Liver (tissue), 9 donors: Measurements from ENCODE around the gene VEPH1. TPM values are rescaled to one million over a fixed set of nuclear protein-coding genes. Genes with fewer than 3 reads are reported as not detected.

Experiments
- DNase-seq: peaks from one replicate; pipeline ENCODE4 v3.0.0-alpha.2; 2017; ENCODE audit warnings: low spot score
- H3K27ac ChIP-seq, 2 donors: one replicate each; pipeline ENCODE4 v1.7.0; 2013; ENCODE audit warnings: inconsistent platforms in 2 of 2, low read length in 2 of 2, control low read depth in 1 of 2, low read depth in 1 of 2, mild to moderate bottlenecking in 1 of 2
- H3K27me3 ChIP-seq, 4 donors: one replicate each; pipeline versions ENCODE4 v1.6.1 to v1.7.0; 2013; ENCODE audit warnings: low read length in 3 of 4, inconsistent platforms in 1 of 4, mild to moderate bottlenecking in 1 of 4, moderate library complexity in 1 of 4; ENCODE audit not compliant: control insufficient read depth in 4 of 4, insufficient read depth in 4 of 4
- H3K36me3 ChIP-seq, 4 donors: one replicate each; pipeline versions ENCODE4 v1.6.1 to v1.7.0; 2013; ENCODE audit warnings: low read length in 3 of 4, mild to moderate bottlenecking in 3 of 4, low read depth in 1 of 4, moderate library complexity in 1 of 4; ENCODE audit not compliant: control insufficient read depth in 4 of 4, insufficient read depth in 3 of 4
- H3K4me1 ChIP-seq, 4 donors: one replicate each; pipeline versions ENCODE4 v1.6.1 to v1.7.0; 2013; ENCODE audit warnings: low read length in 3 of 4, mild to moderate bottlenecking in 3 of 4, moderate library complexity in 1 of 4; ENCODE audit not compliant: control insufficient read depth in 4 of 4, insufficient read depth in 4 of 4
- H3K4me3 ChIP-seq, 3 donors: one replicate each; pipeline versions ENCODE4 v1.6.1 to v1.7.0; 2013; ENCODE audit warnings: low read length in 3 of 3, control low read depth in 1 of 3, low read depth in 1 of 3, mild to moderate bottlenecking in 1 of 3
- H3K9ac ChIP-seq, 2 donors: one replicate each; pipeline ENCODE4 v1.7.0; 2013; ENCODE audit warnings: low read length in 2 of 2, mild to moderate bottlenecking in 2 of 2, moderate library complexity in 2 of 2, control low read depth in 1 of 2, low read depth in 1 of 2
- H3K9me3 ChIP-seq, 4 donors: one replicate each; pipeline versions ENCODE4 v1.6.1 to v1.7.0; 2013; ENCODE audit warnings: low read length in 3 of 4; ENCODE audit not compliant: control insufficient read depth in 4 of 4
- ATF3 ChIP-seq: IDR thresholded peaks from 2 replicates; pipeline ENCODE4 v1.6.1; 2016; ENCODE audit warnings: antibody characterized with exemption
- EGR1 ChIP-seq, 2 donors: IDR thresholded peaks; 2 replicates each; pipeline ENCODE4 v1.6.1; 2016 to 2018; ENCODE audit warnings: antibody characterized with exemption in 2 of 2, low read depth in 2 of 2
- GABPA ChIP-seq, 2 donors: IDR thresholded peaks in 1 of 2; conservative IDR thresholded peaks in 1 of 2; 2 replicates each; pipeline ENCODE4 v1.6.1; 2016; ENCODE audit warnings: antibody characterized with exemption in 2 of 2, mild to moderate bottlenecking in 1 of 2, moderate library complexity in 1 of 2
- HNF4A ChIP-seq, 2 donors: conservative IDR thresholded peaks; 2 replicates each; pipeline ENCODE4 v1.6.1; 2016; ENCODE audit warnings: antibody characterized with exemption in 2 of 2, mild to moderate bottlenecking in 2 of 2
- HNF4G ChIP-seq: IDR thresholded peaks from 2 replicates; pipeline ENCODE4 v1.6.1; 2016; ENCODE audit warnings: antibody characterized with exemption
- JUND ChIP-seq, 2 donors: IDR thresholded peaks; 2 replicates each; pipeline ENCODE4 v1.6.1; 2016; ENCODE audit warnings: antibody characterized with exemption in 2 of 2
- MAX ChIP-seq: IDR thresholded peaks from 2 replicates; pipeline ENCODE4 v1.6.1; 2016; ENCODE audit warnings: antibody characterized with exemption
- NR2F2 ChIP-seq: IDR thresholded peaks from 2 replicates; pipeline ENCODE4 v1.6.1; 2016; ENCODE audit warnings: antibody characterized with exemption
- RAD21 ChIP-seq, 2 donors: IDR thresholded peaks; 2 replicates each; pipeline ENCODE4 v1.6.1; 2016; ENCODE audit warnings: antibody characterized with exemption in 2 of 2, mild to moderate bottlenecking in 2 of 2
- REST ChIP-seq: IDR thresholded peaks from 2 replicates; pipeline ENCODE4 v1.6.1; 2016; ENCODE audit warnings: antibody characterized with exemption, mild to moderate bottlenecking
- RXRA ChIP-seq, 2 donors: IDR thresholded peaks; 2 replicates each; pipeline ENCODE4 v1.6.1; 2017 to 2018; ENCODE audit warnings: antibody characterized with exemption in 2 of 2, mild to moderate bottlenecking in 1 of 2
- SP1 ChIP-seq: IDR thresholded peaks from 2 replicates; pipeline ENCODE4 v1.6.1; 2018; ENCODE audit warnings: antibody characterized with exemption, mild to moderate bottlenecking
- TAF1 ChIP-seq: conservative IDR thresholded peaks from 2 replicates; pipeline ENCODE4 v1.6.1; 2016; ENCODE audit warnings: antibody characterized with exemption, mild to moderate bottlenecking
- YY1 ChIP-seq: IDR thresholded peaks from 2 replicates; pipeline ENCODE4 v1.6.1; 2016; ENCODE audit warnings: antibody characterized with exemption, mild to moderate bottlenecking
- WGBS: extraction: QIAGEN DNeasy Blood & Tissue Kit; methylation state at CpG from one replicate; pipeline ENCODE4 v1.1.7; 2013; 5-methylcytosine and 5-hydroxymethylcytosine counted together
- polyA plus RNA-seq, 2 donors: library from polyadenylated mRNA; stranded (reverse) in 1 of 2; unstranded in 1 of 2; fragments of 200-250 nt in 1 of 2; fragments of >200 nt in 1 of 2; fragmentation: Nextera tagmentation in 1 of 2; extraction: Ambion mirVana in 1 of 2; gene quantifications; one replicate each; pipeline versions ENCODE4 v1.2.1 to v1.2.3, GENCODE V29; 2013 to 2015
- total RNA-seq, 2 donors: library from RNA; depleted of rRNA; stranded (reverse); fragments of >200 nt; gene quantifications; one replicate each; pipeline ENCODE4 v1.2.3, GENCODE V29; 2014
- TF ChIP-seq, protein P1 (sequence below): IDR thresholded peaks from 2 replicates; pipeline ENCODE4 v1.6.1; 2016; ENCODE audit warnings: antibody characterized with exemption
- TF ChIP-seq, protein P2 (sequence below): fragments of 150-350 bp; IDR thresholded peaks from 2 replicates; pipeline ENCODE4 v1.5.1; 2017; ENCODE audit warnings: improper control_type of control experiment, low read depth, low read length; ENCODE audit not compliant: missing input control
- donor health status: healthy.
- donor health status: healthy.
- donor health status: healthy.
- donor health status: healthy.
- donor health status: healthy.

VEPH1 gene
- total and polyA plus RNA-seq, 4 donors: 0.60 to 3.3 (median 1.2) TPM

DNA sequence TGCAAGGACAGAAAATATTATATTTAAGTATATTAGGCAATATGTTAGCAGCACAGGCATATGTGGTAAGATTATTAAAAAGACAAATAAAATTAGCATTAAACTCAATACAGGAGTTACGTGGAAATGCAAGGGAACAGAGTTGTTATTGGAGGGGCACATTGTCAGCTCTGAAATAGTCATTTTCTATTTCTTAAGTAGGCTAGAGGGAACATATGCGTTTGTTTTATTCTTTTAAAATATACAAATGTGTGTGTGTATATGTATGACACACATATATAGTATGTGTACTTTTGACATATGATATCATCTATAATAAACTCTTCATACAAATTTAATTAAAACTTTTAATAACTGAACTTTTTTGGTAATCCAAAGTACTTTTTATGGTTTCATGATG is 22.8 kb upstream of the VEPH1 start:
- DNase-seq: no peak
- no peak for TF ChIP-seq NR2F2
- no peak for TF ChIP-seq GABPA (IDR thresholded peaks at IDR 0.05 in 1 of 2, conservative IDR thresholded peaks at IDR 0.05 in 1 of 2)
- TF ChIP-seq, protein P1, sequence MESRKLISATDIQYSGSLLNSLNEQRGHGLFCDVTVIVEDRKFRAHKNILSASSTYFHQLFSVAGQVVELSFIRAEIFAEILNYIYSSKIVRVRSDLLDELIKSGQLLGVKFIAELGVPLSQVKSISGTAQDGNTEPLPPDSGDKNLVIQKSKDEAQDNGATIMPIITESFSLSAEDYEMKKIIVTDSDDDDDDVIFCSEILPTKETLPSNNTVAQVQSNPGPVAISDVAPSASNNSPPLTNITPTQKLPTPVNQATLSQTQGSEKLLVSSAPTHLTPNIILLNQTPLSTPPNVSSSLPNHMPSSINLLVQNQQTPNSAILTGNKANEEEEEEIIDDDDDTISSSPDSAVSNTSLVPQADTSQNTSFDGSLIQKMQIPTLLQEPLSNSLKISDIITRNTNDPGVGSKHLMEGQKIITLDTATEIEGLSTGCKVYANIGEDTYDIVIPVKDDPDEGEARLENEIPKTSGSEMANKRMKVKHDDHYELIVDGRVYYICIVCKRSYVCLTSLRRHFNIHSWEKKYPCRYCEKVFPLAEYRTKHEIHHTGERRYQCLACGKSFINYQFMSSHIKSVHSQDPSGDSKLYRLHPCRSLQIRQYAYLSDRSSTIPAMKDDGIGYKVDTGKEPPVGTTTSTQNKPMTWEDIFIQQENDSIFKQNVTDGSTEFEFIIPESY: no peak
- TF ChIP-seq REST: no peak
- TF ChIP-seq RAD21 (IDR thresholded peaks at IDR 0.05): no peak
- TF ChIP-seq RXRA (IDR thresholded peaks at IDR 0.05): no peak
- no peak for TF ChIP-seq HNF4A (conservative IDR thresholded peaks at IDR 0.05)
- no peak for TF ChIP-seq JUND (IDR thresholded peaks at IDR 0.05)
- TF ChIP-seq MAX: no peak
- no peak for TF ChIP-seq ATF3
- no peak for TF ChIP-seq SP1
- TF ChIP-seq, protein P2, sequence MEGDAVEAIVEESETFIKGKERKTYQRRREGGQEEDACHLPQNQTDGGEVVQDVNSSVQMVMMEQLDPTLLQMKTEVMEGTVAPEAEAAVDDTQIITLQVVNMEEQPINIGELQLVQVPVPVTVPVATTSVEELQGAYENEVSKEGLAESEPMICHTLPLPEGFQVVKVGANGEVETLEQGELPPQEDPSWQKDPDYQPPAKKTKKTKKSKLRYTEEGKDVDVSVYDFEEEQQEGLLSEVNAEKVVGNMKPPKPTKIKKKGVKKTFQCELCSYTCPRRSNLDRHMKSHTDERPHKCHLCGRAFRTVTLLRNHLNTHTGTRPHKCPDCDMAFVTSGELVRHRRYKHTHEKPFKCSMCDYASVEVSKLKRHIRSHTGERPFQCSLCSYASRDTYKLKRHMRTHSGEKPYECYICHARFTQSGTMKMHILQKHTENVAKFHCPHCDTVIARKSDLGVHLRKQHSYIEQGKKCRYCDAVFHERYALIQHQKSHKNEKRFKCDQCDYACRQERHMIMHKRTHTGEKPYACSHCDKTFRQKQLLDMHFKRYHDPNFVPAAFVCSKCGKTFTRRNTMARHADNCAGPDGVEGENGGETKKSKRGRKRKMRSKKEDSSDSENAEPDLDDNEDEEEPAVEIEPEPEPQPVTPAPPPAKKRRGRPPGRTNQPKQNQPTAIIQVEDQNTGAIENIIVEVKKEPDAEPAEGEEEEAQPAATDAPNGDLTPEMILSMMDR: no peak
- TF ChIP-seq TAF1: no peak
- no peak for TF ChIP-seq YY1
- no peak for TF ChIP-seq HNF4G
- H3K9ac ChIP-seq: no peak overlapping the region
- 79% methylated on average over 2 of the region's 2 CpGs for WGBS
- no peak overlapping the region for H3K4me3 ChIP-seq
- no peaks in the 10 kb centered on the region for H3K27me3 ChIP-seq
- no peaks in the 10 kb centered on the region for H3K4me1 ChIP-seq
- no peak overlapping the region for H3K27ac ChIP-seq
- peaks cover 0 to 2% (median 0%) of the 10 kb centered on the region in 4 donors for H3K9me3 ChIP-seq
- no peaks in the 10 kb centered on the region for H3K36me3 ChIP-seq

DNA sequence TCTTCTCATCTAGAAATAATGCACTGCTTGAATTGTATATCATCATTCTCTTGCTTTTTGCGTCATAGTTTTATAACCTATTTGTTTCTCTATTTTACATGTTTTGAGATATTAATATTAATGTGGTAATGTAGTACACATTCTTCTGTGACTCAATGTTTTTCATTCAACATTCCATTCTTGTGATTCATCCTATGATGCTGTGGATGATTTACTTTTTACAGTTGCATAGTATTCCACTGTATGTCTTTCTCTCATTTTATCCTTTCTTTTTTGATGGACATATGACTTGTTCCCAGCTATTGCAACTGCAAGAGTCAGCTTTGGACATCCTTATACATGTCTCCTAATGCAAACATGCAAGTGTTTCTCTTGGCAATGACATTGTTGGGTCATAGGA is 20.6 kb upstream of the VEPH1 start:
- Histone ChIP-seq H3K27ac (no peak overlapping the region), H3K9me3 (peaks cover 0 to 2% (median 0%) of the 10 kb centered on the region in 4 donors), H3K36me3 (no peaks in the 10 kb centered on the region), H3K27me3 (no peaks in the 10 kb centered on the region), H3K9ac (no peak overlapping the region), H3K4me1 (no peaks in the 10 kb centered on the region), H3K4me3 (no peak overlapping the region)
- WGBS: 100% methylated on average over 1 of the region's 1 CpG
- DNase-seq: no peak
- TF ChIP-seq MAX: no peak
- no peak for TF ChIP-seq YY1
- no peak for TF ChIP-seq NR2F2
- TF ChIP-seq EGR1 (IDR thresholded peaks at IDR 0.05; ENCODE audit: low read depth in 2 of 2): no peak
- no peak for TF ChIP-seq REST
- no peak for TF ChIP-seq HNF4G
- TF ChIP-seq GABPA (IDR thresholded peaks at IDR 0.05 in 1 of 2, conservative IDR thresholded peaks at IDR 0.05 in 1 of 2): no peak
- TF ChIP-seq, protein P2: no peak
- no peak for TF ChIP-seq ATF3
- TF ChIP-seq TAF1: no peak
- no peak for TF ChIP-seq HNF4A (conservative IDR thresholded peaks at IDR 0.05)
